Mesenteric fat pad (tissue), 1 donor: Measurements from ENCODE around the gene TMEM131. TPM values are rescaled to one million over a fixed set of nuclear protein-coding genes. Genes with fewer than 3 reads are reported as not detected.

ENCODE experiments used
- DNase-seq: peaks from one replicate; pipeline ENCODE4 v3.0.0-alpha.2; 2020; ENCODE audit warnings: low spot score
- total RNA-seq: library from RNA; stranded (reverse); fragmentation: NEBNext Ultra II Directional; extraction: Animal tissue kit (Norgen Biotek cat#: 25700); gene quantifications from one replicate; pipeline ENCODE4 v1.2.1, GENCODE V29; 2021
- donor health status: DM: yes; HTN: yes; CAD: no.

The TMEM131 gene
- total RNA-seq, 1 donor from 2014 or later, result 34.8 TPM

DNA sequence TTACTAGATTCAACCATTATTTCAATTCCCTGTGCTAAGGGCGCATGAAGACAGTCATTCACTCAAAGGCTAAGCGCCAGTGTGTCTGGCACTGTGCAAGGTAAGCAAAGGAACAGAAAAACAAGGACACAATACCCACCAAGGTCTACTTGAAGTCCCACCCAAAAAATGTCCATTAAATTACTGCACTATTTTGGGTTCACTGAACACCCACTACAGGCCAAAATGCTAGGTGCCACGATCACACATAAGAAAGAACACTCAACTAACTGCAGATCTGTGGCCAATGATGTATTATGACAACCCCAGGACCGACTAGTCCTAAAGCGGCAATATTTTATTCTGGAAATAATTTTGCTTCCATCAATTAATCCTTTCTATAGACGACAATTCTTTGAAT lies 1.8 kb downstream of the TMEM131 start:
- DNase-seq, result no peak

DNA sequence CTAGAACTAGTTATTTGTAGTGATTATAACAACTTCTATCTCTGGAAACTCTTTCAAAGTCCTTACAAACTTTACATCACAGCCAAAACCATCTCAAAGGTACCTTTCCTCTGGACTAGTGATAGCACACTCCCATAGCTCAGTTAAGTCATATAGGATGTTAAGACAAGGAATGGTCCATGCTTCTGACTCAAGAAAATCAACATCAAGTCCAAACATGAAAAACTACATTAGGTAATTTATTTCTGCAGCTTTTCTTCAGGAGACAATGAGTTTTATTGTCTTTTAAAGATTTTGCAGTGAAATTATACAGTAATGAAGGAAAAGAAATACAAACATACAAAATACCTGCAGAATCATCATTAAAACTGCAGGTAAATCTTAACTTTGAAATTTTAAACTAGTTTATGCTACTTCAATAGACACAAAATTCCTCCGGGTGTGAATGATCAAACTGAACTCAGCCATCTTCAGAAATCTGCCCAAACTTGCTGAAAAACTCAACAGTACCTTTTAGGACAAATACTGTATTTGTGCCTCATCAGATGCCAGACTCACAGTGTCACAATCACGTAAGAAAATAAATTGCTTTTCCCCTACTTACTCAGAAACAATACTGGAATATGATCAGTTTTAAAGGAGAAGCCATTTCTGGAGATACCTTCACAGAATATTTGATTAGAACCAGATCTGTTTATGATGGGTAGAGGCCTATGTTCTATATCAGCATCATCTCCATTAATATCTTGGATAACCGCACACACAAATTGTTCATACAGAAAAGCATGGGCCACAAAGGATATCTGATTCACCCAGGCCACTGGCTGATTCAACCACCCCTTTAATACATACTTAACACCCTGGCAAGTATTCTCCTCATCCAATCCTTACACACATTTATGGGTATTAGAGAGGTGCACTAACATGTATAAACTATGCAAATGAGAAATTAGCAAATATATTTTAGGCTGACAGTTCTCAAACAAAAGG lies 2.6 kb downstream of the TMEM131 start:
- DNase-seq, result no peak

DNA sequence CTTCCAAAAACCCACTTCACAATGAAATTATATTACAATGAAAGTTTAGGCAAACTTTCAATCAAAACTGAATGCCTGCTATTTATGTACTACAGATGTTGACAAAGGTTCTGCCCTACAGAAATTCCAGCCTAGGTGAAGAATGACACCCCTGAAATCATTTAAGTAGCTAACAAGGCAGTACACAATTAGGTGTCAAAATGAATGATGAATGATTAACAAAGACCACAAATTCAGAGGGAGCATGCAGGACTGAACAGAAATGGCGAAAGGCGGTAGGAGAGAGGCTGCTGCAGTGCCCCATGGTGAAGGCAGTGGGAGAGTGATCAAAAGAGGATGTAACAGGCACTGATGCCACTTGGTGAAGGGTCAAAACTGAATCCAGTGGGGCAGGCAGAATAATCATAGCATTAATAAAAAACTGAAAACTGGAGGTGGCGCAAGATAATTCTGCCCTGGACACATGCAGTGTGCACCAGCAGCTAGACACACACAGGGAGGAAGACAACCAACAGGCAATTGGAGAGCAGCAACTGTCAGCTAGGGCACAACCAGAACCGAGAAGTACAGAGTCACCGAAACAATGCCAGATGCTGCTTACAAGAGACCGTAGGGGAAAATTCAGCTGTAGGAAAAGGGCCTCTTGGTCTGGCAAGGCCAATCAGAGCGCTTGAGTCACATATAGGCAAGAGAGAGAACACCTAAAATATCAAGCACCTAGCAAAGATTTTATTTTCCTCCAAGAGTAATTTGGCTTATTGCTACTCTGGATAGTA lies 4.5 kb downstream of the TMEM131 start:
- DNase-seq, result no peak

- no peak for DNase-seq
Measured at GRCh38 chr2:97988722-97989121, 7.0 kb downstream of the TMEM131 start.

- no peak for DNase-seq
Measured at GRCh38 chr2:97985998-97986397, 9.8 kb downstream of the TMEM131 start.

- DNase-seq, result no peak
Measured at GRCh38 chr2:97983698-97984097, 12.1 kb downstream of the TMEM131 start.

GRCh38 chr2:97983134-97983533 lies 12.6 kb downstream of the TMEM131 start:
- DNase-seq, result no peak

DNA sequence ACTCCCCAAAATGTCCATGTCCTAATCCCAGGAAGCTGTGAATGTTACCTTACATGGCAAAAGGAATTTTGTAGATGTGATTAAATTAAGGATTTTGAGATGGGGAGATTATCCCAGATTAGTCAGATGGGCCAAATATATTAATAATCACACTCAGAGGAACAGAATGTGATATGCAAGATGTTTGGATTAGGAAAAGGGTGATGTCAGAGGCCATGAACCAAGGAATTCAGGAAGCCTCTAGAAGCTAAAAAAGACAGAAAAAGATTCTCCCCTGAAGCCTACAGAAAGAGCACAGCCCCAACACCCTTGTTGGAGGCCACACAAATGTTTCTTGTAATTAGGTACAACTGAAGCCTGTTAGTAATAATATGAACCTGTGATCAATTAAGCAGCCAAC lies 13.1 kb downstream of the TMEM131 start:
- DNase-seq, result no peak

DNA sequence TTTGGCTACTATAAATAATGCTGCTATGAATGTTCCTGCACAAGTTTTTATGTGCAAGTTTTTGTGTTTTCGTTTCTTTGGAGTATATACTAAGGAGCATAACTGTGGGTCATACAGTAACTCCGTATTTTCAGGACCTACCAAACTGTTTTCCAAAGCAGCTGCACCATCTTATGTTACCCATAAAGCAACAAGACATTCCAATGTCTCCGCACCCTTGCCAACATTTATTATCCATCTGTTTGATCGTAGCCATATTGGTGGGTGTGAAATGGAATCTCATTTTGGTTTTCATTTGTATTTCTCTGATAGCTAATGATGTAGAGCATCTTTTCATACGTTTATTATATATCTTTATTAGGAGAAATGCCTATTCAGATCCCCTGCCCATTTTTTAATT lies 13.8 kb downstream of the TMEM131 start:
- DNase-seq, result no peak

- DNase-seq, result no peak
Measured at GRCh38 chr2:97979904-97980303, 15.8 kb downstream of the TMEM131 start.

DNA sequence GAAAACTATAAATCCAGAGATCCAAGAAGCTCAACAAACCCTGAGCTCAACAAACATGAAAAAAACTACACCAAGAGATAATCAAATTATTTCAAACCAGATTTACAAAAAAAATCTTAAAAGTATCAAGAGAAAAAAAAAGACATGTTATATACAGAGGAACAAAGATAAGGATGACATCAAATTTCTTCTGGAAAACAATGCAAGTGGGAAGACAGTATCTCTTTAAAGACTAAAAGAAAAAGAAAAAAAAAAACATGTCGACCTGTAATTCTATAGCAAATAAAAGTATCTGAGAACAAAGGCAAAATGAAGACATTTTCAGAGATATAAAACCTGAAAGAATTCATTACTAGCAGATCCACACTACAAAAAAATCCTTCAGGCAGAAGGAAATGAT lies 21.3 kb downstream of the TMEM131 start:
- DNase-seq, result no peak

DNA sequence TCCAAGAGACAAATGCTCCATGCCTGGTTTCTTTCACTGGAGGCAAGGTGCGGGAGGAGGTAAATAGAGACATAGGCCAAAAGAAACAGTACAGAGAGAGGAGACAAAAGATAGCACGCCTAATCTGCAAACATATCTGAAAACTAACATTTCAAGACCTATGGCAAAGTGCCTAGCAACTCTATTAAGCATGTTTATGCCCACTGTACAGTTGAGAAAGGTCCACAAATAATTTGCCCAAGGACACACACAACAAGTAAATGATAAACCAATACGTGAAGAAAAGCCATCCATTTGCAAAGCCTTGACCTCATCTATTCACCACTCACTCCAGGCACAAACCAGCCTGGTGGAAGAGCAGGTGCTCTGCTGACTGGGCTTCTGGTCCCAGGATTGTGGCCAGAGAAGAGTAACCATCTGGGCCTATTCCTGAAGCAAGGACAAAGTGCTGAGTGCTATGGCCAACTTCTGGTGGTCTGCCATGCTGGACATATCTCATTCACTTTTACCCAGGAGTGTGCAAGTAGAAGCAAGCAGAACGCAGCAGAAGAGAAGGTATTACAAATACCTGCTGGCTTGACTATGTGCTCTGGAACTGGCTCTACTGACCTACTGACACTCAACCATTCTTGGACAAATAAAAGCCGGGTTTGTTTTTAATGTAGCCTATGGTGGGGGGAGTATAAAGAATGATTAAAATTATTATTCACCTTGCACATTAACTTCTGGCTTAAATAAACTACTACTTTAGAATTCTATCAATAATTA lies 25.3 kb downstream of the TMEM131 start:
- no peak for DNase-seq

- no peak for DNase-seq
Measured at GRCh38 chr2:97969081-97970067, 26.4 kb downstream of the TMEM131 start.

- DNase-seq, result no peak
Measured at GRCh38 chr2:97967931-97968627, 27.7 kb downstream of the TMEM131 start.

GRCh38 chr2:97967216-97967592 lies 28.5 kb downstream of the TMEM131 start:
- DNase-seq, result no peak

DNA sequence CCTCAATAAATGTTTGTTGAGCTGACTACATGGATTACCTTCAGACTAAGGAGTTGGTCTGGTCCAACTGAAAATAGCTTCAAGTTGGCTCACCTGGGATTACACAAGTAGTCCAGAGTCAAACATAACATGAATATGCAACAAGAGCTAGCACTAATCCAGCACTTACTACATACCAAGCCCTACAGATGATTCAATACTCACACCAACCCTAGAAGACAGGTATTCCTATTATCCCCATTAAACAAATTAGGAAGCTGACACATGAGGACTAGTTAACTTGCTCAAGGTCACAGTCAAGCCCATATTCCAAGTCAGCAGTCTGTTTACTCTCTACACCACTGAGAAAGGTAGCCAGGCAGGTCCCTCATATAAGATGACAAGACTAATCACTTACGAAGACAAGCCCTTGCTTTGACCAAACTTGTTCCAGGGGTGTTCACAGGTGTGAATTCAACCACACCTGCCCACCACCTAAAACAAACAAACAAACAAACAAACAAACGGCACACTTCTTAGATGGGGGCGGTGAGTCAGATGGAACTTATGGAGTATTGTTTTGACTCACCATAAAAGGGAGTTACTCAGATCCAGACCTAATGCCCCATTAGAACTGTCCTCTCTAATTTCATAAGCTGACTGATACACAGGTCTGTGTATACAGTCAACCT lies 29.1 kb downstream of the TMEM131 start:
- no peak for DNase-seq

DNA sequence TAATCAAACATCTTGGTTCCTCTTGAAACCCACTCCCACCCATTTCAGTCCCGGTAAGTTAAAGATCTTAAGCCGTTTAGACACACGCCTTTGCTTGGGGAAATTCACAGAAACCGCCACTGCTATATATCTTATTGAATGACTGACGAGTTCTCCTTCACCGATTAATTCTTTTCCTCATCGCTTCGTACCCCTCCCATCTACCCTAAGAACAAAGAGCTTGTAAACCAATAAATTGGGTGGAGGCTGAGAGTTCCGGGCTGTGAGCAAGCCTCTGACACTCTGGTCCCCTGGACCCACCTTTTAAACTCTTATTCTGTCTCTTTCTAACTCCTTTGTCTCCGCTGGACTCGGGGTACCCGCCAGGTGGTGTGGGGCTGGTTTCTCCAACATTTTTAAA lies 30.6 kb downstream of the TMEM131 start:
- no peak for DNase-seq

DNA sequence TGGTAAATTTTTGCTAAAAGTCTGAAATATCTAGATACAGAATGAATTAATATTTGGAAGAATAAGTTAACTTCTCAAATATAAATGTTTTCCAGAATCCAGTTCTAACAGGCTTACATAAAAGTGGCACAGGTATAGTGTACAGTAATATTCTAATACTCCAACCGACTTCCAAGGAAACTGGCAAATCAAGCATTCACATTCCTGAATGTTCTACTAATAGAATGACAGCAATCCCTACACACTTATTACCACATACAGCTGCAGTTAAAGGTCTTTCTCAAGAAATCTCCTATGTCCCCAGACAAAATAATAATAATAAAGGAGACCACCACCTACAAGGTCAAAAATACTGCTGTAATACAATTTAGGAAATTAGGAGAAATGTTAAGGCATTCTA lies 31.9 kb downstream of the TMEM131 start:
- DNase-seq, result no peak

DNA sequence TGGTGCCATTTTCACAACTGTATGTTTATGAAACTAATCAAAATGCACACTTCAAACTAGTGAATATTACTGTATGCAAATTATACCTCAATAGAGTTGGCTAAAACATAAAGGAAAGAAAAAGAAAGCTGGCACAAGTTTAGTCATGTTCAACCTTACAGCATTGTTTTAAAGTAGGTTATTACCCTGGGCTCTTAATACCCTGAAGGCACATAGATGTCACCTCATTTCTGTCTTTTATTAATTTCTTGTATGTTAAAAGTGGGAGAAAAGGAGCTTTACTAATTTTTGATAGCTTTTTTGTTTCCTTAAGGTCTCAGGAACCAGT lies 32.7 kb downstream of the TMEM131 start:
- DNase-seq, result no peak
